HEK293 (cell line): ENCODE measurements around the gene PIP5K1B.

Experiments used
- CTCF ChIP-seq: fragments of 450-650 bp; formaldehyde crosslinking; IDR thresholded peaks from 2 replicates; pipeline ENCODE4 v1.5.1; 2016; ENCODE audit warnings: missing biosample characterization, missing genetic modification characterization
- HOXC10 ChIP-seq: sonication (generic); formaldehyde crosslinking; IDR thresholded peaks from 2 replicates; pipeline ENCODE4 v1.8.1; 2023; ENCODE audit warnings: mild to moderate bottlenecking, missing genetic modification reagents
- YY1 ChIP-seq: fragments of 450-650 bp; formaldehyde crosslinking; IDR thresholded peaks from 2 replicates; pipeline ENCODE4 v1.5.1; 2018; ENCODE audit warnings: missing biosample characterization, missing genetic modification characterization
- ZNF341 ChIP-seq: fragments of 450-650 bp; formaldehyde crosslinking; IDR thresholded peaks from 2 replicates; pipeline ENCODE4; 2016; ENCODE audit warnings: low read depth, missing biosample characterization, missing genetic modification characterization
- ZNF391 ChIP-seq: fragments of 450-650 bp; formaldehyde crosslinking; IDR thresholded peaks from 2 replicates; pipeline ENCODE4 v1.5.1; 2016; ENCODE audit warnings: low read depth, missing biosample characterization, missing genetic modification characterization, borderline replicate concordance
- ZNF518A ChIP-seq: fragments of 450-650 bp; formaldehyde crosslinking; conservative IDR thresholded peaks from 2 replicates; pipeline ENCODE4 v1.5.1; 2016; ENCODE audit warnings: low read depth, missing biosample characterization, missing genetic modification characterization
- ZXDB ChIP-seq: fragments of 450-650 bp; formaldehyde crosslinking; IDR thresholded peaks from 2 replicates; pipeline ENCODE4 v1.5.1; 2016; ENCODE audit warnings: missing biosample characterization, missing genetic modification characterization

- TF ChIP-seq CTCF (tag by site-specific recombination): no peak
- no peak for TF ChIP-seq ZNF391
- no peak for TF ChIP-seq ZNF518A (tag by site-specific recombination)
- no peak for TF ChIP-seq ZNF341 (tag by site-specific recombination)
- no peak for TF ChIP-seq HOXC10 (CRISPR knock-in tag)
- TF ChIP-seq ZXDB (tag by site-specific recombination): no peak
- no peak for TF ChIP-seq YY1 (tag by site-specific recombination)
These were observed 73.6 kb downstream of the PIP5K1B start for GRCh38 chr9:68778635-68779034.
